GM12873 (cell line): ENCODE data around the gene UHMK1.

ENCODE experiments used
- CTCF ChIP-seq: IDR thresholded peaks from 2 replicates; pipeline ENCODE4 v1.5.1; 2012; ENCODE audit warnings: low read depth, mild to moderate bottlenecking, moderate library complexity, low read length, control low read depth; ENCODE audit not compliant: insufficient read depth; ENCODE audit errors: missing control alignments

Gene UHMK1

GRCh38 chr1:162561616-162562469 is 64.2 kb downstream of the UHMK1 start, which contains the start of gene UAP1:
TSS of gene UAP1 (plus strand) at chr1:162561722. CDS start at chr1:162566069, 4,347 bp downstream.
- TF ChIP-seq CTCF, result no peak

- TF ChIP-seq CTCF, result no peak
Measured at GRCh38 chr1:162562470-162562828, 64.8 kb downstream of the UHMK1 start.

- peak; percentile 2 for TF ChIP-seq CTCF
Measured at GRCh38 chr1:162564762-162565218, 67.2 kb downstream of the UHMK1 start.

- no peak for TF ChIP-seq CTCF
Measured at GRCh38 chr1:162565460-162565859, 67.8 kb downstream of the UHMK1 start.

- no peak for TF ChIP-seq CTCF
Measured at GRCh38 chr1:162566870-162567269, 69.3 kb downstream of the UHMK1 start.

- TF ChIP-seq CTCF, result no peak
Measured at GRCh38 chr1:162568802-162569201, 71.2 kb downstream of the UHMK1 start.

GRCh38 chr1:162570718-162571117 is 73.1 kb downstream of the UHMK1 start:
- TF ChIP-seq CTCF, result no peak
